ENCODE data around the gene FAT1. TPM values are rescaled to one million over a fixed set of nuclear protein-coding genes. Genes with fewer than 3 reads are reported as not detected.
A peak's percentile ranks its signal among the peaks of the same experiment; 100 is the strongest.

FAT1 gene
- total RNA-seq, 1 experiment from 2014 or later, result 92.4 TPM

GRCh38 chr4:186570193-186570996, 153.3 kb downstream of the FAT1 start:
- Histone ChIP-seq H3K4me2 (ENCODE audit: low read length) (no peak overlapping the region), H3K9me2 (replicated peaks; ENCODE audit: low read length) (no peaks in the 10 kb centered on the region), H3K79me2 (ENCODE audit: low read length) (no peaks in the 10 kb centered on the region), H2AFZ (ENCODE audit: low read length) (no peak overlapping the region), H3K36me3 (ENCODE audit: low read depth, low read length) (no peaks in the 10 kb centered on the region), H3F3A (ENCODE audit: low read length, unreplicated experiment) (no peaks in the 10 kb centered on the region), H3K4me1 (ENCODE audit: insufficient read depth, low read length) (no peaks in the 10 kb centered on the region), H3K27ac (ENCODE audit: low read length) (no peak overlapping the region), H4K20me1 (ENCODE audit: low read length) (no peaks in the 10 kb centered on the region), H3K4me3 (ENCODE audit: low read length) (no peak overlapping the region), H3K9ac (ENCODE audit: low read length) (no peak overlapping the region), H3K9me3 (ENCODE audit: low read length) (no peaks in the 10 kb centered on the region), H3K27me3 (ENCODE audit: low read length) (no peaks in the 10 kb centered on the region)
- ATAC-seq (no peak), DNase-seq (no peak)
- BruUV-seq (replicated peaks), result no TSS peak
- intact Hi-C loops (cut with micrococcal nuclease), result no loop called here
- POLR2A ChIA-PET (ENCODE audit: unreplicated experiment), result no interaction called here
- CTCF ChIA-PET, result no interaction called here
- TF ChIP-seq EZH2 (IDR thresholded peaks at IDR 0.05; ENCODE audit: low read length, unreplicated experiment), result no peak
- TF ChIP-seq EZH2phosphoT487 (IDR thresholded peaks at IDR 0.05; ENCODE audit: borderline replicate concordance, low read length), result no peak
- TF ChIP-seq CTCF (conservative IDR thresholded peaks at IDR 0.05; ENCODE audit: low read depth, low read length), result no peak

- H3K4me1 ChIP-seq (ENCODE audit: insufficient read depth, low read length), result no peaks in the 10 kb centered on the region
- H3K9me3 ChIP-seq (ENCODE audit: low read length), result no peaks in the 10 kb centered on the region
- no peaks in the 10 kb centered on the region for H3K79me2 ChIP-seq (ENCODE audit: low read length)
- DNase-seq (no peak), ATAC-seq (no peak)
- no peaks in the 10 kb centered on the region for H3K9me2 ChIP-seq (replicated peaks; ENCODE audit: low read length)
- H3K27ac ChIP-seq (ENCODE audit: low read length), result no peak overlapping the region
- no peaks in the 10 kb centered on the region for H3K27me3 ChIP-seq (ENCODE audit: low read length)
- H4K20me1 ChIP-seq (ENCODE audit: low read length), result no peaks in the 10 kb centered on the region
- CTCF ChIA-PET, result no interaction called here
- no TSS peak for BruUV-seq (replicated peaks)
- TF ChIP-seq CTCF (conservative IDR thresholded peaks at IDR 0.05; ENCODE audit: low read depth, low read length), result no peak
- no peak for TF ChIP-seq EZH2phosphoT487 (IDR thresholded peaks at IDR 0.05; ENCODE audit: borderline replicate concordance, low read length)
- TF ChIP-seq EZH2 (IDR thresholded peaks at IDR 0.05; ENCODE audit: low read length, unreplicated experiment), result no peak
- H3K36me3 ChIP-seq (ENCODE audit: low read depth, low read length), result no peaks in the 10 kb centered on the region
- POLR2A ChIA-PET (ENCODE audit: unreplicated experiment), result no interaction called here
- H3K4me2 ChIP-seq (ENCODE audit: low read length), result no peak overlapping the region
- no peaks in the 10 kb centered on the region for H3F3A ChIP-seq (ENCODE audit: low read length, unreplicated experiment)
- intact Hi-C loops (cut with micrococcal nuclease), result no loop called here
- no peak overlapping the region for H3K9ac ChIP-seq (ENCODE audit: low read length)
- no peak overlapping the region for H3K4me3 ChIP-seq (ENCODE audit: low read length)
- H2AFZ ChIP-seq (ENCODE audit: low read length), result no peak overlapping the region
Observed at GRCh38 chr4:186569533-186570192, 154.0 kb downstream of the FAT1 start.

- TF ChIP-seq CTCF (conservative IDR thresholded peaks at IDR 0.05; ENCODE audit: low read depth, low read length) (no peak), EZH2 (IDR thresholded peaks at IDR 0.05; ENCODE audit: low read length, unreplicated experiment) (no peak), EZH2phosphoT487 (IDR thresholded peaks at IDR 0.05; ENCODE audit: borderline replicate concordance, low read length) (no peak)
- no peaks in the 10 kb centered on the region for H3K9me3 ChIP-seq (ENCODE audit: low read length)
- H3K36me3 ChIP-seq (ENCODE audit: low read depth, low read length), result no peaks in the 10 kb centered on the region
- H2AFZ ChIP-seq (ENCODE audit: low read length), result no peak overlapping the region
- ChIA-PET CTCF (no interaction called here), POLR2A (ENCODE audit: unreplicated experiment) (no interaction called here)
- no peaks in the 10 kb centered on the region for H3K4me1 ChIP-seq (ENCODE audit: insufficient read depth, low read length)
- H3F3A ChIP-seq (ENCODE audit: low read length, unreplicated experiment), result no peaks in the 10 kb centered on the region
- ATAC-seq (peak; percentile 40; the same call in 1 of the 2 replicates), DNase-seq (peak; percentile 45)
- H3K27me3 ChIP-seq (ENCODE audit: low read length), result no peaks in the 10 kb centered on the region
- no peaks in the 10 kb centered on the region for H3K79me2 ChIP-seq (ENCODE audit: low read length)
- H3K9ac ChIP-seq (ENCODE audit: low read length), result no peak overlapping the region
- no peak overlapping the region for H3K4me3 ChIP-seq (ENCODE audit: low read length)
- no peak overlapping the region for H3K27ac ChIP-seq (ENCODE audit: low read length)
- H3K4me2 ChIP-seq (ENCODE audit: low read length), result no peak overlapping the region
- H4K20me1 ChIP-seq (ENCODE audit: low read length), result no peaks in the 10 kb centered on the region
- intact Hi-C loops (cut with micrococcal nuclease), result no loop called here
- BruUV-seq (replicated peaks), result no TSS peak
- no peaks in the 10 kb centered on the region for H3K9me2 ChIP-seq (replicated peaks; ENCODE audit: low read length)
Observed at GRCh38 chr4:186566068-186566467, 157.6 kb downstream of the FAT1 start.

Data from PC-3 (cell line).